ENCODE results near the gene CD82.

- TF ChIP-seq CTCF (IDR thresholded peaks at IDR 0.05) (no peak), EZH2 (IDR thresholded peaks at IDR 0.05; ENCODE audit: borderline replicate concordance, insufficient read depth, low read depth, low read length, poor library complexity, severe bottlenecking) (no peak)
Observed at GRCh38 chr11:44568331-44568657, 2.8 kb downstream of the CD82 start.
